Left ventricle myocardium superior (tissue), 1 donor: Measurements from ENCODE around the gene PTK7. TPM values are rescaled to one million over a fixed set of nuclear protein-coding genes. Genes with fewer than 3 reads are reported as not detected.
A peak's percentile ranks its signal among the peaks of the same experiment; 100 is the strongest.

Experiments
- ATAC-seq: fragments of 200-7000 bp; cut with Tn5 transposase; one replicate; pipeline ENCODE4 v1.9.1; 2020; ENCODE audit warnings: mild to moderate bottlenecking, moderate library complexity
- DNase-seq: peaks from one replicate; pipeline ENCODE4 v3.0.0-alpha.2; 2020
- intact Hi-C: fragments of 100-400 bp; cut with micrococcal nuclease; formaldehyde crosslinking; loops from one replicate; pipeline ENCODE4 v1.11.0; 2022
- total RNA-seq: library from RNA; stranded (reverse); fragmentation: NEBNext Ultra II Directional; extraction: Animal tissue kit (Norgen Biotek cat#: 25700); gene quantifications from one replicate; pipeline ENCODE4 v1.2.1, GENCODE V29; 2021
- donor health status: DM: no; HTN: yes; CAD: no; lungs with severe emphysema.

The PTK7 gene
- total RNA-seq, 1 donor from 2014 or later = 2.1 TPM

DNA sequence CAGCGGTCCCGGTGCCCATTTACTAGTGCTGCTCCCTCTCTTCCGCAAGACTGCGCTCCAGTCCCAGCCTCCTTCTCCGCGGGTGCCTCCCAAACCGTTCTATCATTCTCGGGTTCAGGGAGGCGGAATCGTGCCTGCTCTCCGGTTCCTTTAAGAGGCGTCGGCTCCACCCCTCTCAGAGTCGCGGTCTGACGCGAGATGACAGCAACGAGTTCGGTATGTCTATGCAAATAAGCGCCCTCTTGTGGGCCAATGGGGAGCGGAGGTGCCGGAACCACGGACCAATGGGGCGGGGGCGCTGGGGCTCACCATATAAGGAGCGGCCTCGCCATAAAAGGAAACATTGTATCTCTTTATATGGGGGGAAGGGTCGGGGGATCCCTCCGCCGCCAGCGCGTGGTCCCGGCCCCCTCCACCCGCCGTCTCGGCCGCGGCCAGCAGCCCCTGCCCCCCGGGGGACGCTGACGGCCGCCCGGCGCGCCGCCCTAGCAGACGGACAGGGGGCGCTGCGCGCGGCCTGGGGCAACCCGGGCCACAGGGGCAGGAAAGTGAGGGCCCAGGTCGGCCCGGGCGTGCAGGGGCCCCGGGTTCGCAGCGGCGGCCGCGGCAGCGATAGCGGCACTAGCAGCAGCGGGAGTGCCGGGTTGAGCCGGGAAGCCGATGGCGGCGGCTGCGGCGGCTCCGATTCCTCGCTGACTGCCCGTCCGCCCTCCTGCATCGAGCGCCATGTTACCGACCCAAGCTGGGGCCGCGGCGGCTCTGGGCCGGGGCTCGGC, 95.0 kb downstream of the PTK7 start, which contains the start of gene SRF:
Gene SRF, plus strand, starts transcription at position 339 of the 776 bp plus-strand sequence. Its CDS starts 388 bp downstream, at position 727.
- intact Hi-C loops = no loop called here

DNA sequence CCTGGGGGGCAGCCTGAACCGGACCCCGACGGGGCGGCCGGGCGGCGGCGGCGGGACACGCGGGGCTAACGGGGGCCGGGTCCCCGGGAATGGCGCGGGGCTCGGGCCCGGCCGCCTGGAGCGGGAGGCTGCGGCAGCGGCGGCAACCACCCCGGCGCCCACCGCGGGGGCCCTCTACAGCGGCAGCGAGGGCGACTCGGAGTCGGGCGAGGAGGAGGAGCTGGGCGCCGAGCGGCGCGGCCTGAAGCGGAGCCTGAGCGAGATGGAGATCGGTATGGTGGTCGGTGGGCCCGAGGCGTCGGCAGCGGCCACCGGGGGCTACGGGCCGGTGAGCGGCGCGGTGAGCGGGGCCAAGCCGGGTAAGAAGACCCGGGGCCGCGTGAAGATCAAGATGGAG, 95.6 kb downstream of the PTK7 start:
- ATAC-seq (no peak), DNase-seq (no peak)
- intact Hi-C loops = no loop called here

More for the DNA sequence above, 95.0 kb downstream of the PTK7 start, which contains the start of gene SRF:
- ATAC-seq (peak; percentile 74), DNase-seq (peak; percentile 99)

DNA sequence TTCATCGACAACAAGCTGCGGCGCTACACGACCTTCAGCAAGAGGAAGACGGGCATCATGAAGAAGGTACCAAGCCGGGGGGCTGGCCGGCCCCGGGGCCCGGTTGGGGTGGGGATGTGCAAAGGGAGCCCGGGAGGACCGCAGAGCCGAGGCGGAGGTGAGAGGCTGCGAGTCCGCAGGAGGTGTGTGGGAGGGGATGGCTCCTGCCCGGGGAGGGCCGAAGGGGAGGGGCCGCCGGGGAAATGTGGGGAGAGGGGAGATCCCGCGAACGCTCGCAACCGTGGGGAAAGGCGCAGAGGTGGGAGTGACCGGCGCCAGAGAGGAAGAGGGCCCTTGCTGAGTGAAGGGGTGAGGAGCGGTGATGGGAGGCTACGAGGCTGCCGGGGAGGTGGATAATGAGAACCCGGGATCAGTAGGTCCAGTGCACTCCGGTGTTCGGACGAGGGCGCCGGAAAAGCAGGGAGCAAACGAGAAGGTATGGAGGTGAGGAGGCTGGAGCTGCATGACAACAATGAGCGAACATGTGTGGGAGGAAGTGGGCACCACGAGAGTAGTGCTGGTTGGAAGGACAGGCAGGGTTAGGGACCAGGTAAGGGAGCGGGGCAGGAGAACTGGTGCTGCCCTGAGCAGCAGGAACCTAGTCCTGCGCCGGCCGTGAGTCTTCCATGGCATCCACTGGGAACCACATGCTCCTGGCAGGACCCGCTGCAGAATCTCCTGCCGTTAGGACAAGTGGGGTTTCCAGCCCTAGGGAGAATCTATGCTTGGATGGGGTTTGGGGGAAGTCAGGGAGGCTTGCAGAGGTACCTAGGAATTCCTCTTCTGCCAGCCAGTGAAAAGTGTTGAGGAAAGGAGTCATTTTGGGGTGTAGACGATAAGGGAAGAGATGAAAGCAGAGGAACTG, 96.2 kb downstream of the PTK7 start:
- ATAC-seq = no peak
- peak; percentile 60 for DNase-seq
- intact Hi-C loops = no loop called here

DNA sequence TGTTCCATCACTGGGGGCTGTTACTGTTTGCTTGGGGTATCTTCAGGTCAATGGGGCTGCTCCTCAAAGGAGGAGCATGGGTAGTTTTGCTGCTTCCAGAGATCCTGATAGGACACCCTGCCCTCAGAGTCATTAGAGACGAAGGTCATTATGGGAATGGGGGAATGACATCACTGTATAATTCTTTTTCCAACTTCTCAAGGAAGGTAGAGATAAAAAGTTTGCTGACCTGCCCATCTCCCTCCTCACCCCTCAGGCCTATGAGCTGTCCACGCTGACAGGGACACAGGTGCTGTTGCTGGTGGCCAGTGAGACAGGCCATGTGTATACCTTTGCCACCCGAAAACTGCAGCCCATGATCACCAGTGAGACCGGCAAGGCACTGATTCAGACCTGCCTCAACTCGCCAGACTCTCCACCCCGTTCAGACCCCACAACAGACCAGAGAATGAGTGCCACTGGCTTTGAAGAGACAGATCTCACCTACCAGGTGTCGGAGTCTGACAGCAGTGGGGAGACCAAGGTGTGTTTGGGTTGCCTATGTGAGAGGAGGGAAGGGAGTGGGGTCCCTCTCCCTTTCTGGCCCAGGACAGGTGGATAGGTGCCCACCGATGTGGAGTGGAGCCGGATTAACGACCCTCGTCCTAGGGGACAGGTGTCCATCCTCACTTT, 97.6 kb downstream of the PTK7 start:
- DNase-seq (no peak), ATAC-seq (no peak)
- intact Hi-C loops = no loop called here

GRCh38 chr6:43174263-43175112, 98.4 kb downstream of the PTK7 start:
- ATAC-seq (peak; percentile 78), DNase-seq (peak; percentile 94)
- intact Hi-C loops = no loop called here

- intact Hi-C loops = no loop called here
- ATAC-seq (no peak), DNase-seq (no peak)
Observed at GRCh38 chr6:43175676-43176422, 99.7 kb downstream of the PTK7 start.

DNA sequence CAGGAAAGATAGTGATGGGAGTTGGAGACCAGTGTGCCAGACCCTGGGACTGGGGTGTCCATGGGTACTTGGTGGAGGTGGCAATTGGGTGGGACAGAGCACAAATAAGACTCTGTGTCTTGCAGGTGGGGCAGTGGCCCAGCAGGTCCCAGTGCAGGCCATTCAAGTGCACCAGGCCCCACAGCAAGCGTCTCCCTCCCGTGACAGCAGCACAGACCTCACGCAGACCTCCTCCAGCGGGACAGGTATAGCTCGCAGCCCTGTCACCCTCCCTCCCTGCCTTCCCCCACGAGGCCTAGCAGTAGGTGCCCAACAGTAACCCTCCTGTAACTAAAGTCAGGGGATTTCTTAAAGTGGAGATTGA, 100.3 kb downstream of the PTK7 start:
- intact Hi-C loops = no loop called here
- ATAC-seq = no peak
- DNase-seq = no peak

DNA sequence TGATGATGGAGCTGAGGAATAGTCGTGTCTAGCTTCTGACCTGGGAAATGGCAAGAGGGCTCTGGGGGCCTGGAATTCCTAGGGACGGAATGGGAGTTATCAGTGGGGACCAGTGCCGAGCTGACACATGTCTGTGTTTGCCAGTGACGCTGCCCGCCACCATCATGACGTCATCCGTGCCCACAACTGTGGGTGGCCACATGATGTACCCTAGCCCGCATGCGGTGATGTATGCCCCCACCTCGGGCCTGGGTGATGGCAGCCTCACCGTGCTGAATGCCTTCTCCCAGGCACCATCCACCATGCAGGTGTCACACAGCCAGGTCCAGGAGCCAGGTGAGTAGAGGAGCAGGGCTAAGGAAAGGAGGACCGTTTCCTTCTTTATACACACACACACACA, 102.0 kb downstream of the PTK7 start:
- intact Hi-C loops = no loop called here
- ATAC-seq (no peak), DNase-seq (no peak)

DNA sequence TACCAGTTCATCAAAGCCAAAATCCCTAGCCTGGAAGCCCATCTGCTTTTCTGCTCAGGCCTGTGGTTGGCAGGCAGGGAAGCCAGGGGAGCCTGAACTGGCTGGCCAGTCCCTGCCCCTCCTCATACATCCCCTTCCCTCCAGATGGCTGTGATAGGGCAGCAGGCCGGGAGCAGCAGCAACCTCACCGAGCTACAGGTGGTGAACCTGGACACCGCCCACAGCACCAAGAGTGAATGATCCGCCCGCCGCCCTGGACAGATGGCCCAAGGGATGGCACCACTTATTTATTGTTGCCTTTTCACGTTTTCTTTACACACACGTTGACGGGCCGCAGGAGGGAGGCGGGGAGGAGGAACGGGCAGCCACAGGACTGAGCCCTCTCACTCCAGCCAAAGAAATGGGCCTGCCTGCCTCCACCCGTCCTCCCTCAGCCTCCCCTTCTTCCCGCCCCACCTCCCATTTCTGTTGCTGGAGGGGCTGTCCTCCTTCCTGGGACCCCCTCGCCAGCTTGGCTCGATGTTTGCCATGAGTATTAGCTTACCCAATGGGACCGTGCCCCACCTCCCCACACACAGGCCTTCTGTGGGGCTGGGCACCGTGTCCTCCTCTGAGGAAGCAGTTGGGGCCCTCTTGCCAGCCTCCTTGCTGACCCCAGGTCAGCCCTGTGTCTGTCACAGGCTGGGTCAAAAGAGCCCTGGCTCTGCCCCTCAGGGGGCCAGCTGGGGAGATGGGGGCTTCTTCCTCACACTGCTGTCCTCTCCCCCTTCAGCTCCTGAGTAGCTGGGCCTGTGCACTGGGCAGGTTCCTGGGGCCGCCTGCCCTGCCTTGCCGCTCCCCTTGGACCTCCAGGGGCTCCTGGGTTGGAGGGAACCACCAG, 103.1 kb downstream of the PTK7 start:
- ATAC-seq (no peak), DNase-seq (no peak)
- intact Hi-C loops = no loop called here

DNA sequence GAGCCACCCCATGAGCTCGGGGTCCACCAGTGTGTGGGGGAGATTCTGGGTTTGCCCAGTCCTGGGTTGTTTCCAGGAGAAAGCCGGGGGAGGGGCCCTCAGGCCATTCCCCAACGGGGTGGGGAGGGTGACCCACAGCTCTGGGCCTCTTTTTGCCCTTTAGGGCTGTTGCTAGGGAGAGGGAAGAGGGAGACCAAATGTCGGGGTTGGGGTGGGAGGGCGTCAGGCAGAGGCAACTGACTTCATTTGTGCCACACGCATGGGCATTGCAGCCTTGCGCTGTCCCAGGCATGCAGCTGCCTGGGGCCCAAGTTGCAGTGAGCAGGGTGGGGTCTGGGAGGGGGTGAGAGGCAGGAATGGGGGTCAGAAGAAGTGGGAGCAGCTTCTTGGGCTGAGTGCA, 103.9 kb downstream of the PTK7 start:
- intact Hi-C loops = no loop called here

DNA sequence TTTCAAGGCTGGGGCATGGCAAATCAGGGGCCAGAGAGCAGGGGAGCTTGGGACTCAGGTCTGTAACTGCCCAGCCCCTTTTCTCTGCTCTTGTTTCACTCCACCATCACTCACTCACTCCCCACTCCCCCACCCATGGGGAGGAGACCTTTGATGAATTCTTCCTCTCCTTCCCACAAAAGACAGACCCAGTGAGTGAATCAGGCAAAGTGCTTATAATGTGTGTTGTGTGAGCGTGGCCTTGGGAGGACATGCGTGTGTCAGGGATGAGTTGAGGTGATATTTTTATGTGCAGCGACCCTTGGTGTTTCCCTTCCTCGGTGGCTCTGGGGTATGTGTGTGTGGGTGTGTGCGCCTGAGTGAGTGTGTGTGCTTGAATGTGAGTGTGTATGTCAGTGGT, 104.9 kb downstream of the PTK7 start:
- ATAC-seq = no peak
- intact Hi-C loops = no loop called here
- no peak for DNase-seq

More for the DNA sequence above, 103.9 kb downstream of the PTK7 start:
- no peak for DNase-seq
- no peak for ATAC-seq

DNA sequence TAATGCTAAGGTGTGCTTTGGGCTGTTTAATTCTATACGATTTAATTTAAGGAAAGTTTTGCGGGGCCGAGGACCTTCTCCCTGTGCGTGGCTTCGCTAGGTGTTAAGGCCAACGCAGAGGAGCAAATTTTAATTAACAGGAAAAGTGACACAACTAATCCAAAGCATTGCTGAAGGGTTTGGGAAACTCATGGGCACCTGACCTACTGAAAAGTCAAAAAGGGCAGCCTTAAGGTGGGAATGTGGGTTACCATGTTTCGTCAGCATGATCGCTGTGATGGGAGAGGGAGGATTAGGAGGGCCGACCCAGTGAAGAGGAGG, 105.5 kb downstream of the PTK7 start:
- intact Hi-C loops = no loop called here
- DNase-seq = no peak
- no peak for ATAC-seq

- intact Hi-C loops = no loop called here
- DNase-seq (peak; percentile 93), ATAC-seq (peak; percentile 98)
Observed at GRCh38 chr6:43181942-43182860, 106.1 kb downstream of the PTK7 start, which contains the start of gene CUL9. Gene CUL9, plus strand, starts transcription at chr6:43182196. Its CDS starts 2,115 bp downstream, at chr6:43184311.

DNA sequence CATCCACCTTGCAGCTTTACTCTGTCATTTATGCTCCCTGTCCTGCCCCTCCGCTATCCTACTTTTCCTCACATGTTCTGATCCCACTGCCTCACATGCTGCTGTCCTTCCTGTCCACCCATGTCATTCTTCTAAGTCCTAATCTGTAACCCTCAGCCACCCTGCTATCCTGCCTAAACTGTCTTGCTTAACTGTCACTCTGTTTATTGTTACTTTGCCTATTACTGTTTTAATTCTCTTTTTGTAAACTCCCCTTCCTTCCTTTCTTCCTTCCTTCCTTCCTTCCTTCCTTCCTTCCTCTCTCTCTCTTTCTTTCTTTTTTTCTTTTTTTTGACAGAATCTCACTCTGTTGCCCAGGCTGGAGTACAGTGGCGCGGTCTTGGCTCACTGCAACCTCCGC, 107.3 kb downstream of the PTK7 start:
- DNase-seq (no peak), ATAC-seq (no peak)
- intact Hi-C loops = no loop called here

DNA sequence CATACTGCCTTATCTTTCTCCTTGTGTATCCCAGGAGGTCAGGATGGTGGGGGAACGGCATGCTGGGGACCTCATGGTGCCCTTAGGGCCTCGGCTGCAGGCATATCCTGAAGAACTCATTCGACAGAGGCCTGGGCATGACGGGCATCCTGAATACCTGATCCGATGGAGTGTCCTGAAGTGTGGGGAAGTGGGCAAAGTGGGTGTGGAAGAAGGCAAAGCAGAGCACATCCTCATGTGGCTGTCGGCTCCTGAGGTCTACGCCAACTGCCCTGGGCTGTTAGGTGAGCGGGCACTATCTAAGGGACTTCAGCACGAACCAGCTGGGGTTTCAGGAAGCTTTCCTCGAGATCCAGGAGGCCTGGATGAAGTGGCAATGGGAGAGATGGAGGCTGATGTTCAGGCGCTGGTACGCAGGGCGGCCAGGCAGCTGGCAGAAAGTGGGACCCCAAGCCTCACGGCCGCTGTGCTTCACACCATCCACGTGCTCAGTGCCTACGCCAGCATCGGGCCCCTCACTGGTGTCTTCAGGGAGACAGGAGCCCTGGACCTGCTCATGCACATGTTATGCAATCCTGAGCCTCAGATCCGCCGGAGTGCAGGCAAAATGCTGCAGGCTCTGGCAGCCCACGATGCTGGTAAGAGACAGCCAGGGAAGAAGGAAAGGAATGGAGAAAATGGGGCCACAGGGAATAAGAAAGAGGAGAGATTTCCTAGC, 108.3 kb downstream of the PTK7 start:
- no peak for DNase-seq
- ATAC-seq = no peak
- intact Hi-C loops = no loop called here
